Stimulated activated naive CD4-positive, alpha-beta T cell treated with Interleukin-2 at 50 U/mL for 16 hours (primary cell): Measurements from ENCODE around the gene RETREG2.

Source experiments
- DNase-seq: peaks from one replicate; lab custom pipeline; 2025; lab: John Stamatoyannopoulos, UW

Gene RETREG2

GRCh38 chr2:219177552-219178376 is at the start of gene RETREG2:
TSS of gene RETREG2 (plus strand) at chr2:219178275. CDS start at chr2:219178353, 78 bp downstream.
- DNase-seq, result peak; percentile 78

GRCh38 chr2:219128396-219128795 is 49.7 kb upstream of the RETREG2 start:
- no peak for DNase-seq

- no peak for DNase-seq
These were observed 48.5 kb upstream of the RETREG2 start for GRCh38 chr2:219129589-219129988.

- no peak for DNase-seq
These were observed 46.7 kb upstream of the RETREG2 start for GRCh38 chr2:219131327-219131726.

- no peak for DNase-seq
These were observed 46.3 kb upstream of the RETREG2 start for GRCh38 chr2:219131744-219132143.

GRCh38 chr2:219133976-219134375 is 44.1 kb upstream of the RETREG2 start:
- no peak for DNase-seq

- no peak for DNase-seq
These were observed 37.4 kb upstream of the RETREG2 start for GRCh38 chr2:219140722-219141121.

- DNase-seq, result no peak
These were observed 35.7 kb upstream of the RETREG2 start for GRCh38 chr2:219142329-219142728.

GRCh38 chr2:219149667-219150066 is 28.4 kb upstream of the RETREG2 start:
- DNase-seq, result no peak

- DNase-seq, result no peak
These were observed 22.9 kb upstream of the RETREG2 start for GRCh38 chr2:219155054-219155644.

GRCh38 chr2:219157396-219157795 is 20.7 kb upstream of the RETREG2 start:
- no peak for DNase-seq

- DNase-seq, result no peak
These were observed 20.1 kb upstream of the RETREG2 start for GRCh38 chr2:219158025-219158424.

GRCh38 chr2:219158586-219158985 is 19.5 kb upstream of the RETREG2 start:
- no peak for DNase-seq

- DNase-seq, result no peak
These were observed 18.3 kb upstream of the RETREG2 start for GRCh38 chr2:219159771-219160185.

- DNase-seq, result peak; percentile 89
These were observed 17.7 kb upstream of the RETREG2 start, which contains the start of gene NHEJ1 for GRCh38 chr2:219160186-219161017. TSS of gene NHEJ1 (minus strand) at chr2:219160815. CDS start at chr2:219158362, 2,453 bp downstream.

GRCh38 chr2:219161097-219161496 is 17.0 kb upstream of the RETREG2 start:
- DNase-seq, result no peak

- no peak for DNase-seq
These were observed 14.9 kb upstream of the RETREG2 start for GRCh38 chr2:219163156-219163555.

GRCh38 chr2:219165058-219165911 is 12.8 kb upstream of the RETREG2 start:
- no peak for DNase-seq

- DNase-seq, result no peak
These were observed 10.1 kb upstream of the RETREG2 start for GRCh38 chr2:219167997-219168396.

GRCh38 chr2:219168526-219168925 is 9.5 kb upstream of the RETREG2 start:
- no peak for DNase-seq

- no peak for DNase-seq
These were observed 9.1 kb upstream of the RETREG2 start for GRCh38 chr2:219168932-219169331.
